ENCODE results near the gene MED9.

GRCh38 chr17:17519886-17520285, 43.1 kb downstream of the MED9 start:
- TF ChIP-seq CTCF (IDR thresholded peaks at IDR 0.05; ENCODE audit: insufficient read depth, low read length, poor library complexity, severe bottlenecking) (no peak), EZH2phosphoT487 (conservative IDR thresholded peaks at IDR 0.05; ENCODE audit: low read length) (no peak)

All from SU-DHL-6 (cell line).